OCI-LY3 (cell line): Measurements from ENCODE around the gene SLA2.
"Not testable (repeated sequence)": the region's sequence is repeated elsewhere in the genome, so short reads cannot be mapped to it uniquely, and the experiment has no call there.

Experiments used
- EZH2phosphoT487 ChIP-seq: fragments of 200-600 bp; shearing (Covaris generic); IDR thresholded peaks from 2 replicates; pipeline ENCODE4 v1.6.1; 2018; ENCODE audit warnings: antibody characterized with exemption, mixed run types, low read depth
- TF ChIP-seq, protein P1 (sequence below): fragments of 200-600, 300-600 bp; sonication (generic); IDR thresholded peaks from 2 replicates; pipeline ENCODE4 v1.5.1; 2014; ENCODE audit warnings: antibody characterized with exemption, low read length, low read depth

DNA sequence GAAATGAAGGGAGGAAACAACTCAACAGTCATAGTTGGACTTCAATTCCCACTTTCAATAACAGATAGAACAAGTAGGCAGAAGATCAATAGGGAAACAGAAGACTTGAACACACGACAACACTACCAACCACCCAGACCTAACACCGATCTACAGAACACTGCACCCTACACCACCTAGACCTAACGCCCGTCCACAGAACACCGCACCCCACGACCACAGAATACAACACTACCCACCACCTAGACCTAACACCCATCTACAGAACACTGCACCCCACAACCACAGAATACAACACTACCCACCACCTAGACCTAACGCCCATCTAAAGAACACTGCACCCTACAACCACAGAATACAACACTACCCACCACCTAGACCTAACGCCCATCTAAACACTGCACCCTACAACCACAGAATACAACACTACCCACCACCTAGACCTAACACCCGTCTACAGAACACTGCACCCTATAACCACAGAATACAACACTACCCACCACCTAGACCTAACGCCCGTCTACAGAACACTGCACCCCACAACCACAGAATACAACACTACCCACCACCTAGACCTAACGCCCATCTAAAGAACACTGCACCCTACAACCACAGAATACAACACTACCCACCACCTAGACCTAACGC is 81.8 kb downstream of the SLA2 start:
- TF ChIP-seq, protein P1, sequence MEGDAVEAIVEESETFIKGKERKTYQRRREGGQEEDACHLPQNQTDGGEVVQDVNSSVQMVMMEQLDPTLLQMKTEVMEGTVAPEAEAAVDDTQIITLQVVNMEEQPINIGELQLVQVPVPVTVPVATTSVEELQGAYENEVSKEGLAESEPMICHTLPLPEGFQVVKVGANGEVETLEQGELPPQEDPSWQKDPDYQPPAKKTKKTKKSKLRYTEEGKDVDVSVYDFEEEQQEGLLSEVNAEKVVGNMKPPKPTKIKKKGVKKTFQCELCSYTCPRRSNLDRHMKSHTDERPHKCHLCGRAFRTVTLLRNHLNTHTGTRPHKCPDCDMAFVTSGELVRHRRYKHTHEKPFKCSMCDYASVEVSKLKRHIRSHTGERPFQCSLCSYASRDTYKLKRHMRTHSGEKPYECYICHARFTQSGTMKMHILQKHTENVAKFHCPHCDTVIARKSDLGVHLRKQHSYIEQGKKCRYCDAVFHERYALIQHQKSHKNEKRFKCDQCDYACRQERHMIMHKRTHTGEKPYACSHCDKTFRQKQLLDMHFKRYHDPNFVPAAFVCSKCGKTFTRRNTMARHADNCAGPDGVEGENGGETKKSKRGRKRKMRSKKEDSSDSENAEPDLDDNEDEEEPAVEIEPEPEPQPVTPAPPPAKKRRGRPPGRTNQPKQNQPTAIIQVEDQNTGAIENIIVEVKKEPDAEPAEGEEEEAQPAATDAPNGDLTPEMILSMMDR, result not testable (repeated sequence)
- TF ChIP-seq EZH2phosphoT487, result not testable (repeated sequence)
